ENCODE data around the gene KIF3B. TPM values are rescaled to one million over a fixed set of nuclear protein-coding genes. Genes with fewer than 3 reads are reported as not detected.

The KIF3B gene
- total RNA-seq, 1 experiment from 2014 or later, result 31.5 TPM

GRCh38 chr20:32359633-32360332 lies 82.3 kb downstream of the KIF3B start (continued):
- TF ChIP-seq REST (IDR thresholded peaks at IDR 0.05; ENCODE audit: low read depth), result no peak
- no peak for TF ChIP-seq SIN3A (IDR thresholded peaks at IDR 0.05; ENCODE audit: low read depth)
- no peak for TF ChIP-seq POLR2AphosphoS5 (IDR thresholded peaks at IDR 0.05; ENCODE audit: low read depth, low read length)
- no peak for TF ChIP-seq POLR2A (IDR thresholded peaks at IDR 0.05; ENCODE audit: borderline replicate concordance, extremely low read depth, insufficient read depth, insufficient read length)
- no peak for TF ChIP-seq FOSL1 (IDR thresholded peaks at IDR 0.05; ENCODE audit: low read depth)
- no peak for TF ChIP-seq RAD21 (IDR thresholded peaks at IDR 0.05; ENCODE audit: low read depth)

- no peak for DNase-seq (ENCODE audit: low read depth, low spot score)
- CTCF ChIA-PET, result no interaction called here
- ATAC-seq, result no peak
- POLR2A ChIA-PET, result no interaction called here
- H3K27me3 ChIP-seq (ENCODE audit: insufficient read depth, low read length), result no peaks in the 10 kb centered on the region
- H3K4me1 ChIP-seq (ENCODE audit: control insufficient read depth in 1 of 2, insufficient read depth in 2 of 2, low read length in 2 of 2), result peaks cover 33 to 37% of the 10 kb centered on the region in 2 experiments
- no peak overlapping the region for H3K4me3 ChIP-seq (replicated peaks in 1 of 2; ENCODE audit: low read depth in 1 of 2, low read length in 2 of 2)
- H3K9ac ChIP-seq (ENCODE audit: low read length), result no peak overlapping the region
- H3K9me3 ChIP-seq (ENCODE audit: control insufficient read depth in 1 of 2, insufficient read depth in 1 of 2, low read depth in 1 of 2, low read length in 2 of 2), result no peaks in the 10 kb centered on the region
- intact Hi-C loops (cut with micrococcal nuclease), result no loop called here
- 0 out of 2 replicates have a peak, but pooled peaks cover 4% of the 10 kb centered on the region for H4K20me1 ChIP-seq (ENCODE audit: insufficient read depth)
- no TSS peak for BruUV-seq (replicated peaks)
- RAD21 ChIA-PET (ENCODE audit: low non-redundant PET in 1 of 2, low total read pairs in 2 of 2, uncharacterized antibody in 2 of 2, unreplicated experiment in 2 of 2), result no interaction called here
- H3K27ac ChIP-seq (ENCODE audit: low read depth, low read length), result no peak overlapping the region
- no peak overlapping the region for H2AFZ ChIP-seq (ENCODE audit: low read depth, low read length, poor library complexity, severe bottlenecking)
- peaks cover 66% of the 10 kb centered on the region for H3K79me2 ChIP-seq (ENCODE audit: insufficient read depth, low read length)
- H3K9me2 ChIP-seq (ENCODE audit: insufficient read depth), result no peaks in the 10 kb centered on the region
- H3K4me2 ChIP-seq (ENCODE audit: low read length), result peak overlapping the region; percentile 78; the same call in 1 of the 2 replicates
- no peaks in the 10 kb centered on the region for H3K36me3 ChIP-seq (ENCODE audit: control insufficient read depth in 1 of 2, insufficient read depth in 2 of 2, low read length in 2 of 2)
- TF ChIP-seq YY1 (IDR thresholded peaks at IDR 0.05; ENCODE audit: extremely low read depth, insufficient replicate concordance, low read depth, low read length) (no peak), REST (IDR thresholded peaks at IDR 0.05; ENCODE audit: low read depth) (no peak), ELF1 (IDR thresholded peaks at IDR 0.05; ENCODE audit: borderline replicate concordance, low read depth) (no peak), ZFX (IDR thresholded peaks at IDR 0.05) (no peak), ZBTB33 (IDR thresholded peaks at IDR 0.05; ENCODE audit: extremely low read depth, insufficient replicate concordance, low read length) (no peak), CEBPB (IDR thresholded peaks at IDR 0.05; ENCODE audit: low read depth) (no peak), EZH2 (IDR thresholded peaks at IDR 0.05) (no peak), SRF (IDR thresholded peaks at IDR 0.05; ENCODE audit: low read depth) (no peak), ATF3 (IDR thresholded peaks at IDR 0.05) (no peak), POLR2A (IDR thresholded peaks at IDR 0.05; ENCODE audit: borderline replicate concordance, extremely low read depth, insufficient read depth, insufficient read length) (no peak), FOSL1 (IDR thresholded peaks at IDR 0.05; ENCODE audit: low read depth) (no peak), EZH2phosphoT487 (IDR thresholded peaks at IDR 0.05; ENCODE audit: borderline replicate concordance) (no peak)
These were observed 82.8 kb downstream of the KIF3B start for GRCh38 chr20:32360333-32360634.

Measured in HCT116 (cell line).